PFSK-1 (cell line): ENCODE results near the gene OGFOD3.

Experiments used
- FOXP2 ChIP-seq: optimal IDR thresholded peaks from 2 replicates; pipeline ENCODE3; 2011; ENCODE audit warnings: borderline replicate concordance, control low read depth, inconsistent platforms; ENCODE audit not compliant: insufficient read depth; ENCODE audit errors: extremely low read length, extremely low read depth
- POLR2AphosphoS5 ChIP-seq: IDR thresholded peaks from 2 replicates; pipeline ENCODE4 v1.6.1; 2012; ENCODE audit warnings: low read depth, mild to moderate bottlenecking, control low read depth, low read length, moderate library complexity
- REST ChIP-seq, 2 experiments: IDR thresholded peaks; 2 replicates each; pipeline versions ENCODE4 v1.6.1 to v1.8.0; 2011 to 2012; ENCODE audit warnings: low read depth in 2 of 2, low read length in 2 of 2, control low read depth in 1 of 2, inconsistent platforms in 1 of 2, mild to moderate bottlenecking in 1 of 2, moderate library complexity in 1 of 2; ENCODE audit not compliant: insufficient read depth in 1 of 2
- SIN3A ChIP-seq: IDR thresholded peaks from 2 replicates; pipeline ENCODE4 v1.6.1; 2012; ENCODE audit warnings: mild to moderate bottlenecking, low read length, moderate library complexity, borderline replicate concordance; ENCODE audit not compliant: insufficient read depth
- TAF1 ChIP-seq: IDR thresholded peaks from 2 replicates; pipeline ENCODE4 v1.6.1; 2012; ENCODE audit warnings: low read length, control low read depth, borderline replicate concordance; ENCODE audit not compliant: insufficient read depth

Gene OGFOD3

GRCh38 chr17:82449131-82449882 is 30.9 kb upstream of the OGFOD3 start:
- no peak for TF ChIP-seq REST (IDR thresholded peaks at IDR 0.05; ENCODE audit: insufficient read depth in 1 of 2, low read depth in 2 of 2, low read length in 2 of 2)
- no peak for TF ChIP-seq FOXP2
- TF ChIP-seq TAF1 = no peak
- TF ChIP-seq SIN3A = no peak
- TF ChIP-seq POLR2AphosphoS5 = no peak

DNA sequence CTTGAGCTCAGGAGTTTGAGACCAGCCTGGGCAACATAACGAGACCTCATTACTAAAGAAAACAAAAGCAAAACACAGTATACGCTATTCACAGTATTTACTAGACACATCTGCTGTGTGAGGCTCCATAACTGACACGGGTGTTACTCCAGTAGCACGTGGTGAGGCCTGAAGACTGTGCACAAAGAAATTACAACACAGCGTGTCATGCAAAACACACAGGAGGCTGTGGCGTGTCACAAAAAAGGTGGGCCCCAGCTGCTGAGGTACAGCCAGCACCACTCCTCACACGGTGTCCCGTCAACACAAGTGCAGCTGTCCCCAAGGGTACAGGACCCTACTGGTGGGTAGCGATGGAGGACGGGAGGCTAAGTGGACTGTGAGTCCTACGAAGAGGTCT is 29.5 kb upstream of the OGFOD3 start:
- TF ChIP-seq TAF1 = no peak
- TF ChIP-seq REST (IDR thresholded peaks at IDR 0.05; ENCODE audit: insufficient read depth in 1 of 2, low read depth in 2 of 2, low read length in 2 of 2) = no peak
- no peak for TF ChIP-seq FOXP2
- TF ChIP-seq SIN3A = no peak
- no peak for TF ChIP-seq POLR2AphosphoS5

DNA sequence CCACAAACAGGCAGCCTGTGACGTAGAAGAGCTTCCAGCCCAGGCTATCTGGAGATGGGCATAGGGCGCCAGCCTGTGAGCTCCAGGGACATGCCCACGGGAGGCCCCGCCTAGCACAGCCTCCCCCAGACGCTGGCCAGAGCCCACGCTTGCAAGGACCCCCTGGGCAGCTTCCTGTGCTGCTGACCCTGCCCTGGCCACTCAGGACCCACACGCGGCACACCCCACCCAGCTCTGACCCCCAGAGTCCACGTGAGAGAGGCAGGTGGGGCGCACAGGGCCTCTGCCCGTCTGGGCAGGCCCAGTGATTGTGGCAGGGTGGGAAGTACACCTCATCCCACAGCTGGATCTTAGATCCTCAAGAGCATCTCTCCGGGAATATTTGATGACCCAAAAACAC is 28.3 kb upstream of the OGFOD3 start:
- TF ChIP-seq TAF1 (no peak), SIN3A (no peak), FOXP2 (no peak), REST (IDR thresholded peaks at IDR 0.05; ENCODE audit: insufficient read depth in 1 of 2, low read depth in 2 of 2, low read length in 2 of 2) (no peak), POLR2AphosphoS5 (no peak)

- no peak for TF ChIP-seq TAF1
- TF ChIP-seq FOXP2 = no peak
- no peak for TF ChIP-seq SIN3A
- no peak for TF ChIP-seq POLR2AphosphoS5
- TF ChIP-seq REST (IDR thresholded peaks at IDR 0.05; ENCODE audit: insufficient read depth in 1 of 2, low read depth in 2 of 2, low read length in 2 of 2) = no peak
Measured at GRCh38 chr17:82446124-82446523, 27.7 kb upstream of the OGFOD3 start.

DNA sequence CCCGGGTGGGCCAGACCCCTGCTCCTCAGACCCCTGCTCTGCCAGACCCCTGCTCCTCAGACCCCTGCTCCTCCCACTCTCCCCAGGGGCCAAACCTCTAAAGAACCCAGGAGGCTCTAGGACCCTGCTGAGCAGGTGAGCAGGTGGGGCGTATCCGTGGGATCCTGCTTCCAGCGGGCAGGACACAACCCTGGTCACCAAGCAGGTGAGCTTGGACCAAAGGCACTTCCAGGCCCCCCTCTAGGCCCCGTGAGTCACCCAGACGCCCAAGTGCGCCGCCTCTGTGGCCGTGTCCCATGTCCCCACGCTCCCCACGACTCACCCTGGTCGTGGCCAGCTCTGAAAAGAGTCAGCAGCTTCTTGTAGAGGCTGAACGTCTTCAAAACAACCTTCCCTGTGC is 27.2 kb upstream of the OGFOD3 start:
- TF ChIP-seq REST (IDR thresholded peaks at IDR 0.05; ENCODE audit: insufficient read depth in 1 of 2, low read depth in 2 of 2, low read length in 2 of 2) = no peak
- TF ChIP-seq TAF1 = no peak
- TF ChIP-seq POLR2AphosphoS5 = no peak
- TF ChIP-seq FOXP2 = no peak
- TF ChIP-seq SIN3A = no peak
